HG03108 (cell line): ENCODE measurements around the gene NEMP1.
"Not testable (repeated sequence)": the region's sequence is repeated elsewhere in the genome, so short reads cannot be mapped to it uniquely, and the experiment has no call there.

Experiments used
- ATAC-seq: cut with Tn5 transposase; IDR thresholded peaks from one replicate; pipeline ENCODE4 v1.9.1; 2021; ENCODE audit warnings: moderate library complexity; ENCODE audit not compliant: unreplicated experiment

Gene NEMP1

DNA sequence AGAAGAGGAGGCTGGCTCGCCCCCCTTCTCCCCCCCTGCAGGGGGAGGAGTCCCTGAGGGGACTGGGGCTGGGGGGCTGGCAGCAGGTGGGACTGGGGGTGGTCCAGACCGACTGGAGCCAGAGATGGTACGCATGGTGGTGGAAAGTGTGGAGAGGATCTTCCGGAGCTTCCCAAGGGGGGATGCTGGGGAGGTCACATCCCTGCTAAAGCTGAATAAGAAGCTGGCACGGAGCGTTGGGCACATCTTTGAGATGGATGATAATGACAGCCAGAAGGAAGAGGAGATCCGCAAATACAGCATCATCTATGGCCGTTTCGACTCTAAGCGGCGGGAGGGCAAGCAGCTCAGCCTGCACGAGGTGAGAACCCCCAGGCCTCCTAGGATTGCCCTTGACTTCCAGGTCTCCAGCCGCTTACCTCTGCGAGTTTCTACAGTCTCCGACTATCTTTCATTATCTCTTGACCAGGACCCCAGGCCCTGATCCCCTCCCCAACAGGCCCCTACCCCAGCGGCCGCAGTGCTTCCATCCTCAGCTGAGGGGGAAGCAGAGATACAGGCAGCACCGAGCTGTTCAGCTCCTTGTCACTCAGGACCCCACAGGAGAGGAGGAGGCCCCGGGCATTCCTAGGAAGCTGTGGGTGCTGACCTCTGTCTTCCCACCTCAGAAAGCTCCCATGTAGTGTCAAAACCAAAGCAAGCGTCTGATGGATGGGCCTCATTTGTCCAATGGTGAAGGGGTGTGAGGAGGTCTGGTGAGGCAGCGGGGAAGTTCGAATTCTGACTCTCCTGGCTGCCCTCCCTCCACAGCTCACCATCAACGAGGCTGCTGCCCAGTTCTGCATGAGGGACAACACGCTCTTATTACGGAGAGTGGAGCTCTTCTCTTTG, 13.3 kb upstream of the NEMP1 start:
- no peak for ATAC-seq

DNA sequence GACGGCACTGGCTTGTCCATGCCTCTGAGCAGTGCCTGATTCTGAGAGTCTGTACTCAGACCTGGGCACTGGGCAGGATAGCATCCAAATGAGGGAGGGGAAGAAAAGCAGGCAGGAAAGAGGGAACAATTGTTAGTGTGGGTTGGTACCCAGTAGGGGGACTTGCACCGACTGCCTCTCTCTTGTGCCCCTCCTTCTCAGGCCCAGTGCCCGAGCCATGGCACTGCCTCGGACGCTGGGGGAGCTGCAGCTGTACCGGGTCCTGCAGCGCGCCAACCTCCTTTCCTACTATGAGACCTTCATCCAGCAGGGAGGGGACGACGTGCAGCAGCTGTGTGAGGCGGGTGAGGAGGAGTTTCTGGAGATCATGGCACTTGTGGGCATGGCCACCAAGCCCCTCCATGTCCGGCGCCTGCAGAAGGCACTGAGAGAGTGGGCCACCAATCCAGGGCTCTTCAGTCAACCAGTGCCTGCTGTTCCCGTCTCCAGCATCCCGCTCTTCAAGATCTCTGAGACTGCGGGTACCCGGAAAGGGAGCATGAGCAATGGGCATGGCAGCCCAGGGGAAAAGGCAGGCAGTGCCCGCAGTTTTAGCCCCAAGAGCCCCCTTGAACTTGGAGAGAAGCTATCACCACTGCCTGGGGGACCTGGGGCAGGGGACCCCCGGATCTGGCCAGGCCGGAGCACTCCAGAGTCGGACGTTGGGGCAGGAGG, 12.5 kb upstream of the NEMP1 start:
- no peak for ATAC-seq

DNA sequence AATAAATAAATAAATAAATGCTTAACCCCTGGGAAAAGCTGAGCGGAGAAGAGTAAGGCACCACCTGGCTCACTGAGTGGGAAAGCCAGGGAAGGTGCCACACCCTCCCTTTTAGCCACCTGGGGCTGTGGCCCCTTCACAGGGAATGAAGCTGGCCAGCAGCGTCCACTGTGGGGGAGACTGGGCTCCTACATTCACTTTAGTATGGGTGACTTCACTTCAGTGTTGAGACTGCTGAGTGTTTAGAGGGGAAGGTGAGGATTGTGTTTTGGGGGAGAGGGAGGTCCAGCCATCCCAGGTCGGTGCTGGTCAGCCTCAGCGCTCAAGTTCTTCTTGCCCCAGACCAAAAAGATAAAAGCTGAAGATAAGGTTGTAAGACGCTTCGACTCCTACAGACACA, 11.9 kb upstream of the NEMP1 start:
- ATAC-seq = no peak

DNA sequence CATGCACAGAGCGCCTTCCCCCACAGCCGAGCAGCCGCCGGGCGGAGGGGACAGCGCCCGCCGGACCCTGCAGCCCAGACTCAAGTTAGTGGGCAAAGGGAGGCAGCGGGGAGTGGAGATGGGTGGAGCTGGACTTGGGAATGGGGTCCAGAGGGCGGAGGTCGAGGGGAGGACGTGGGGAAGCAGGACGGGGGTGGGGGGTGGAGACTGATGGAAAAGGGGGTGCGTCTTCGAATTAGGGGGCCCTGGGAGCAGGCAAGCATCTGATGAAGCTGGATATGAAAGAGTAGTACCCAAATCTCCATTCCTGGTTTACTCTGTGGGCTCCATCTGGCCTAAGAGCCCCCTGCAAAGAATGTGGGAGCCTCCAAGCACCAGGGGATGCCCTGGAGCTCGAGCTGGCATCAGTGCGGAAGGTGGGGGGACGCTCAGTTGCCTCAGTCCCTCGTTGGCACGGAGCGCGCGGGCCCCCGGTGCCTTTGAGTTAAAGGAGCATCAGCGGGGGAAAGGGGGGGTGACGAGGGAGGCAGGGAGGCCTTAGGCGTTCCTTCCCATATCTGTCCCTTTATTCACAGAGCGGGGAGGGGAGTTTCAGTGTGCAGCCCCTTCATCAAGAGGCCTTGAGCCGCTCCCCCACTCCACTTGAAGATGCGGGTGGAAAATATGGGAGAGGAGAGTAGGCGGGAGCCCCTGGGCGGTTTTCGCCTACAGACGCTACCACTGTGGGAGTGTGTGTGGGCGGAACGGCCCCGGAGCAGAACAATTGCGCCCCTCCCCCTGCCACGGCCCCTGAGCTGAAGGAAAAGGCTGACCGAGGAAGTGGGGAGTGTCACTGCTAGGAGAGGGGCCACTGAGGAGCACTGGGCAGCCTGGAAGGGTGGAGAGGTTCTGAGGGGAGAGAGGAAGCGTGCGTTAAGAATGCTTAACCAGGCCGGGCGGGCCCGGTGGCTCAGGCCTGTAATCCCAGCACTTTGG, 11.0 kb upstream of the NEMP1 start:
- no peak for ATAC-seq

DNA sequence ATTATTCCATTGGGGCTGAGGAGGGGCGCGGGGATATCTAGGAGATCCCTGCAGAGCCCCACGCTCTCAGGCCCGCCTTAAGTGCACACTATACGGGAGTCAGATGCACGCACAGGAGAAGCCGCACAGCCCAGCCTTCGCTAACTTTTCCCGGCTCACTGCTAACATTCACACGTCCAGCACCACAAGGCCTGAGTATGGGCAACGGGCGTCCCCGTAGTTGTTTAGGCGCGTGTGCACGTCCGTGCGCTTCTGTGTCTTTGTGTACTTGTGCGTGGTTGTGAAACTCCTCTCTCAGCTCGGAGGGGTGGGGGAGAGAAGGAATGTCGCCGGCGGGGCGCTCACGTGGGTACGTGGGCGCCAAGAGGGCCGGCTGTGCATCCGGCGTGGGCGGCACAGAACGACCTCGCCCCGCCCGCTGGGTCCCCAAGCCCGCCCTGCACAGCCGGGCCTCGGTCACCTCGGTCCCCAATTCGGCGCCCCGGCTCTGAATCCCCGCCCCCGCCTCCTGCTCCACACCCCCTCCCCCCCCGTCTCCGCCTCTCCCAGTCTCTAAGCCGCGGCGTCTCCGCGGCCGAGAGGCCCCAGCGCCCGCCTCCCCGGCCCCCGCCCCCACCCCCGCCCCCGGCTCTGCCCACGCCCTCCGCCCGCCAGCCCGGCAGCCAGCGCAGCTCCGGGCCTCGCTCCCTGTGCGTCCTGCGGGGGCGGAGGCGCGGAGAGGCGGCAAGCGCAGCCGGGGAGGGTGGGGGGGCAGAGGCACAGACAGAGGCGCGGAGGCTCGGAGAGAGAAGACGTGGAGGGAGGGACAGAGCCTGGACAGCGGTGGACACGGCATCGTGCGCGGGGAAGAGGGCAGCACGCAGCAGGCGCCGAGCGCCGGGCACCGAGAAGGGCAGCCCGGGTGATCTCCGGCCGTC, 10.0 kb upstream of the NEMP1 start, which contains the start of gene NAB2:
TSS of gene NAB2 (plus strand) at position 761 of the 917 bp plus-strand sequence. CDS start 158 bp downstream, outside the sequence.
- peak; percentile 51 for ATAC-seq

DNA sequence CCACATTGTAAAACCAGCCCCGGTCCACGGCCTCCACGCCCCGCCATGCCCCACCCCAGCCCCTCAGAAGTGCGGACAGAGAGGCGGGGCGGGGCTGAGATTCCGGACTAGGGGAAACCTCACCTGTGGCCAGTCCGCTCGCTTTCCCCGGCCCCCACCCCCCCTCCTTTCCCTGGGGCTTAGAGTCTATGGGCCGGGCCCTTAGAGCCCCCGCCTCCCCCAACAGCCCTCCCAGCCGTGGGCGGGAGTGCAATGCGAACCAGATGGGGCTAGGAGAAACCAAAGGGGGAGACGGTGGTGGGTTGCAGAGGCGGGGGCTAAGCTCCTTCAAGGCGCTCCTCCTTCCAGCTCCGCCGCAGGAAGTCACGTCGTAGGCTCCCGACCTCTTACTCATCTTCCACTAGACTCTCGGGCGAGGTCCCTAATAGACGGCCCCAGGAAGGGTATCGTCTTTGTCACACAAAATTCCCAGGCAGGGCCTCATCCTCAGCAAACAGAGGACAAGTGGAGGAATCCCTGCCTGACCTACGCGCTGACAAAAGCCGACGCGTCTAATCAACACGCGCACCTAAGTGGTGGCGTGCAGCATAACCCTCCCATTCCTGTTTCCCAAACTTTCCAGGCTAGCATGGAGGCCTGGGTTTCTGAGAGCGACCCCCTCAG, 9.2 kb upstream of the NEMP1 start:
- ATAC-seq = peak; percentile 35

DNA sequence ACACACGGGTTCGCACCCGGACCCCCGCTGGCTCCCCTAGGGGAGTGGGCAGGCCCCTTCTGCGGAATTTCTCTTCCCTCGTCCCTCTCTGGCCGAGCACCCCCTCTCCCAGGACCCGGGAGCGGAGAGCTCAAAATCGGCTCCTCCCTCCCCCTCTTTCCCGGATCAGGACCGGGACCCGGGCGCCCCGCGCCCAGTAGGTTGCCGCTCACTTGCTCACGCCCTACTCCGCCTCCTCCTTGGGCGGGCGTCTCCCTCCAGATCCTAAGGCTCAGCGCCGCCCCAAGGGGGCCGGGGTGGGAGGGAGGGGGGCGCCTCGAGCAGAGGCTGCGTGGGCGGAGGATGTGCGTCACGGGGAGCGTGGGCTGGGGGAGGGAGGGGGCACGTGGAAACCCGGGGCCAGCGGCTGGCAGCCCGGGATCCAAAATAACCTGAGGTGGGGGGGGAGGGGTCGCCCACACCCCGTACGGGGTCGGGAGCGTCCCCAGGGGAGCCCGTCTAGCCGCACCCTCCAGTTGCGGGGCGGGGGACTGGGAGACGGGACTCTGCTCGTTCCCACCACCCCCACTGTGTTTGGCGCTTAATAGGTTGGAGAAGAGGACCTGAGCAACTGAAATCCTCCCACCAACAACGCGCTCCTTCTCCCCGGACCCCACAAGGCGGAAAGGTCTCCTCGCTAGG, 8.6 kb upstream of the NEMP1 start:
- peak; percentile 23 for ATAC-seq

DNA sequence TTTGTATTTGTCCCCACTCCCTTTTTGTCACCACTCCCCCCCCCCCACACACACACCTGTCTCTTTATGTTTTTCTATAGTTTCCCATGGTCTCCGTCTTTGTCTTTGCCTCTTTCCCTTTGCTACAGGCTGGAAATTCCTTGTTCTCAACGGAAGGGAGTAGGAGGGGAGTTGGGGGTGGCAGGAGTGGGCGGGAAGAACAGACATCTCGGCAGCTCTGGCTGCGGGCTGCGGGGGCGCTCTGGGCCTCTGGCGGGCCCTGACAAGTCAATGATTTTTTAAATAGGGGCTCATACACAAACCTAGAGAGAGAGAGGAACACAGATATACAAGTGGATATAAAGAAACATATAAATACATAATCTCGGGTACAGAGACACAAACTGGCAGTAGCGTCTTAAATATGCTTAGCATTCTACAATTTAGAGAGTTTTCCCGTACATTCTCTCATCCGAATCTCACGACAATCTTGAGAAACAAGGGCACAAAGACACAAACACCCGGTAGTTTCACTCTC, 8.0 kb upstream of the NEMP1 start:
- ATAC-seq = no peak

DNA sequence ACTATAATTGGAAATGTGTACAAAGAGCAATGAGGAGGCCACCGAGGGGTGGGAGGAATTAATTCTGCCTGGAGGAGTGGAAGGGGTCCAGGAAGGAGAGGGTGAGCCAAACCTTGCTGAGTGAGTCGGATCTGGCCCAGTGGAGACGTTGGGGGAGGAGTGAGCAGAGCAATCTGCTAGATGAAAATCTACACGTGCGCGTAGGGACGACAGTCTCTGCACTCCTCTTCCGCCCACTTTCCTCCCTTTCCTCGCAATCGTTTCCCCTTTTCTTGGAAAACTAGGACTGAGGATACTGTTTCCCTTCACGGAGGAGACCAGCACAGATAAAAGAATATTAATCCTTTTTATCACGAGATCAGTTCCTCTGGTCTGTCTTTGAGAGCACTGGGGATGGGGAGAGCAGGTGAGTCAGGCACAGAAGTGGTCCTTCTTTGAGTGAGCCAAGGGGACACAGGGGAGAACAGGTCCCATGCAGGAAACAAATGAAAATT, 7.5 kb upstream of the NEMP1 start:
- ATAC-seq = no peak

DNA sequence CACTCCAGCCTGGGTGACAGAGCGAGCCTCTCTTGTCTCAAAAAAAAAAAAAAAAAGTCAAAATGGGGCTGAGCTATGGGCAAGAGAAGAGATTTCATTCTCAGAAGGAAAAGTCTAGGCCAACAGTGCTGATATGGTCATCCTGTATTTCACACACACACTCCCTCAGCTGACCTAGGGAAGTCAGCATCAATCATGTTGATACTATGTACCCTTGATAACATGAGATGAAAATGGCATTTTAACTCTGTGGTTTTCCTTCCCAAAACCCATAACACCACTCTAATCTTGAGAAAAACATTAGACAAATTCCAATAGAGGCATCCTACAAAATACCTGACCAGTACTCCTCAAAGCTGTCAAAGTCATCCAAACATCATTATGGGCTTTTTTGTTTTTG, 2.3 kb upstream of the NEMP1 start:
- no peak for ATAC-seq

DNA sequence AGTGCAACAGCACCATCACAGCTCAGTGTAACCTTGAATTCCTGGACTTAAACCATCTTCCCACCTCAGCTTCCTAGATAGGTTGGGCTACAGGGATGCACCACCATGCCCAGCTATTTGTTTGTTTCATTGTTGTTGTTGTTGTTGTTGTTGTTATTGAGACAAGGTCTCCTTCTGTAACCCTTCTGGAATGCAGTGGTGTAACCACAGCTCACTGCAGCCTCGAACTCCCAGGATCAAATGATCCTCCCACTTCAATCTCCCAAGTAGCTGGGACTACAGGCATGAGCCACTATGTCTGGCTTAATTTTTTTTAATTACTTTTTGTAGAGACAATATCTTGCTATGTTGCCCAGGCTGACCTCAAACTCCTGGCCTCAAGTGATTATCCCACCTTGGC, 1.2 kb upstream of the NEMP1 start:
- ATAC-seq = no peak

DNA sequence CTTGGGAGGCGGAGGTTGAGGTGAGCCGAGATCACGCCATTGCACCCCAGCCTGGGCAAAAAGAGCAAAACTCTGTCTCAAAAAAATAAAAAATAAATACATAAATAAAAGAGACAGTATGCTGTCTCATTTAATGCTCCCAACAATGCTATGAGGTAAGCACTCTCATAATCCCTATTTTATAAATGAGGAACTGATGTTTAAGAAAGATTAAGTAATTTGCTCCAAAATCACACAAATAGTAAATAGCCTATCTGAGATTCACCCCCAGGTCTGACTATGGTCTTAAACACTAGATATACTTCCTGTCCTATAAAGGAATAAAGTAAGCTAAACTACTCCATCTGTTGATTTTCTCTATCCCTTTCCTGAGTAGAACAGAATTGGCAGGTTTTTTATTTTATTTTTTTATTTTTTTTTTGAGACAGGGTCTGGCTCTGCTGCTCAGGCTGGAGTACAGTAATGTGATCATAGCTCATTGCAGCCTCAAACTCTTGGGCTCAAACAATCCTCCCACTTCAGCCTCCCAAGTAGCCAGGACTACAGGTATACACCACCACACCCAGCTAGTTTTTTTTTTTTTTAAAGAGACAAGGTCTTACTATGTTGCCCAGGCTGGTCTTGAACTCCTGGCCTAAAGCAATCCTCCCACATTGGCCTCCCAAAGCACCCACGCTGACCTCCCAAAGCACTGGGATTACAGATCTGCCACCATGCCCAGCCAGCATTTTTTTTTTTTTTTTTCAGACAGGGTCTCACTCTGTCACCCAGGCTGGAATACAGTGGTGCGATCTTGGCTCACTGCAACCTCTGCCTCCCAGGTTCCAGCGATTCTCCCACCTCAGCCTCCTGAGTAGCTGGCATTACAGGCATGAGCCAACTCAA, 4.8 kb downstream of the NEMP1 start:
- not testable (repeated sequence) for ATAC-seq

DNA sequence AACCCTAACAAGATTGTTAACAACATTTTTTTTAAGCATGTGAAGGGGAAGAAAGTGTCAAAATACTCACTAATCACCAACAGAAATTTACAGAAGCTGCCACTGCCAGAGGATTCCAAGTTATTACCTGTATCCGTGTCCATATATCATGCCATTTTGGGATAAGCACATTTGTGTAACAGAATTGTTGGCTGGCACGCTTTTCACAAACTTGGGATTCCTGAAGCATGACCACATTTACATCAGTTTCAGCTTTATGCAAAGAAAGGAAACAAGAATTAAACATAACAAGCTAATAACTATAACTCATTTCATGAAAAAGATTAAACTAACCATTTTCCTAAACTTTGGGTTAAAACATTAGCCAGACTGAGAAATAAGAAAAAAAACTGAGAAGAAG, 5.9 kb downstream of the NEMP1 start:
- no peak for ATAC-seq

DNA sequence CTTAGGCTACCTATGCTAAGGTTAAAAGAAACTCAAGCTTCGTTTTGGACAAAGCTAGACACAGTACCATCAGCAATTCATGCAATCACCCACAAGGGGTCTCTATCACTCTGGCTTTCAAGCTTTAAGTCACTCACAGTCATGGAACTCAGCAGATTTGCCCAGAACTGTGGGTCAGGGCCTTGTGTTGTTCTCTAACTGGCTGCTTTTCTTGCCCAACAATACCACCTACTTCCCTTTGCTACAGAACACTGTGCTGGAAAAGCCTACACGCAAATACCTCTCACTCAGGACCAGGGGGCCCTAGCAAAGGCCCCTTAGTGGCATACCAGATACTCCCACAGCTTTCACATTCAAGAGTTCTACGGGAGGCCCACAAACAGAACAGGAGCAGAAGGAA, 9.1 kb downstream of the NEMP1 start:
- peak; percentile 83 for ATAC-seq

DNA sequence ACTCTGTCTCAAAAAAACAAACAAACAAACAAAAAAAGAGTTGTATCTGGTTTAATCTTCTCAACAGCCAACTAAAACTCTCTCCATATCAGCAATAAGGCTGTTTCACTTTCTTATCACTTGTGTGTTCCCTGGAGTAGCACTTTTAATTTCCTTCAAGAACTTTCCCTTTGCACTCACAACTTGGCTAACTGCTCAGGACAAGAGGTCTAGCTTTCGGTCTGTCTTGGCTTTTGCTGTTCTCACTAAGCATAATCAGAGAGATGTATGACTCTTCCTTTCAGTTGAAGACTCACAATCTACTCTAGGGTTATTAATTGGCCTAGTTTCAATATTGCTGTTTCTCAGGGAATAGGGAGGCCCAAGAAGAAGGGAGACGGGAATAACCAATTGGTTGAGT, 12.3 kb downstream of the NEMP1 start:
- ATAC-seq = no peak

DNA sequence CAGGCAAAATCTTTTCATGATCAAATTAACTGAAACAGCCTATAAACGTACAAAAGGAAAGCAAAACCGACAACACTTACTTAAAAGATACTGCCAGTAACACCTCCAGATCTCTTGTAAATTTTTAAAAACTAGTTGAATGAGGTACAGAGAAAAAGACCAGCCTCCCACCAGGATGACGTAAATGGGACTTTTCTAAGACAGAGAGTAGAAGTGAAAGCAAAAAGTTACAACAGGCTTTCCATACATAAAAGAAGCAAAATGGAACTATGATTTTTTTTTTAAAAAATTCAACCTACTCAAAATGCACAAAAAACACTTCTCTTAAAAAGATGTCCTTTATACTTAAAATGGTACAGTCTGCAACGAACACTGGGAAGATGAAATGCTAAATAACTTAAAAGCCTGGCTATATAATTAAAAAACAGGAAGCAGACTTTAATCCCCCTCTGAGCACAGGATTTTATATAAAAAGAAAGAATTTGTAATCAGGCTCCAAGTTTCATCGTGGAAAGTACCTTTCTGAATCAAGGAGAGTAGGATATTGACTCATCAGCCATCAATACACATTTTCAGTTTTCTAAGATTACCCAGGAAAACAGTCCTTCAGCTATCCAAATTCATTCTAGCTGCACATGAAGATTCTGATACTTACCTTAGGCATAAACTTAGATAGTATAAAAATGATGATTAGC, 14.5 kb downstream of the NEMP1 start:
- peak; percentile 82 for ATAC-seq

DNA sequence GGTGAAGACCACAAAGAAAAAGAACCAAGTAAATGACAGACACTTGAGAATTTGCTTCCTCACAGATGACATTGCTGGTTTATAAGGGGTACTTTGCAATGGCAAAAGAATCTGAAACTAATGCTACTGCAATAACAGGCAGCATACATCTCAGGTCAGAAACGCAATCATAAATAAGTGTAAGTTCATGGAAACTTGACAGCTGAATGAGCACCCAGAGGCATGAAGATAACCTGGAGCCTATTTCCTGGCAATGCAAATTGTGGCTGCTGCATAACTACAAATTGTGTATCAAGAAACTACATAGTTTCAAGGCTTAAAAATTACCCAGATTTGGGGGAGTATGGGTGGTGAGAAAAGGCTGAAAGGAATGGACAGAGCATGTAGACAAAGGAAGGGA, 20.1 kb downstream of the NEMP1 start:
- ATAC-seq = no peak
